B cell (primary cell): ENCODE results near the gene WDR27. TPM values are rescaled to one million over a fixed set of nuclear protein-coding genes. Genes with fewer than 3 reads are reported as not detected.

ENCODE experiments used
- ATAC-seq: fragments of 200-7000 bp; cut with Tn5 transposase; one replicate; pipeline ENCODE4 v1.10.0; 2021; ENCODE audit warnings: low read depth, mild to moderate bottlenecking, moderate number of reproducible peaks, moderate library complexity
- CTCF ChIA-PET: fragments of 350-600 bp; sonication (Branson Sonifier 250); formaldehyde crosslinking; loops from one replicate; lab custom pipeline; 2021; ENCODE audit warnings: antibody characterized with exemption, inconsistent platforms; lab: Charles Lee
- POLR2A ChIA-PET: fragments of 350-600 bp; sonication (Branson Sonifier 250); formaldehyde crosslinking; loops from one replicate; lab custom pipeline; 2021; ENCODE audit warnings: antibody characterized with exemption; lab: Charles Lee
- DNase-seq: peaks from one replicate; pipeline ENCODE4 v3.0.0; 2013
- H2AFZ ChIP-seq: 2 replicates; pipeline ENCODE4 v1.6.1; 2012; ENCODE audit warnings: mild to moderate bottlenecking, low read depth, low read length; ENCODE audit not compliant: insufficient read depth, poor library complexity, severe bottlenecking
- H3K27ac ChIP-seq, 2 donors: 1 replicate in 1 of 2; 2 replicates in 1 of 2; pipeline ENCODE4 v1.5.1; 2012 to 2013; ENCODE audit warnings: low read length in 2 of 2, mild to moderate bottlenecking in 2 of 2, moderate library complexity in 1 of 2
- H3K27me3 ChIP-seq, 4 experiments: fragments of 200-600 bp in 1 of 4; sonication (generic) in 1 of 4; replicated peaks in 1 of 4; 1 replicate in 2 of 4; 2 replicates in 2 of 4; pipeline versions ENCODE4 v1.6.1 to v1.7.0; 2013 to 2016; ENCODE audit warnings: low read length in 3 of 4, mild to moderate bottlenecking in 2 of 4, mixed read lengths in 1 of 4, moderate library complexity in 1 of 4; ENCODE audit not compliant: insufficient read depth in 4 of 4, control insufficient read depth in 3 of 4; ENCODE audit errors: control extremely low read depth in 1 of 4
- H3K36me3 ChIP-seq, 2 experiments: replicated peaks in 1 of 2; 1 replicate in 1 of 2; 2 replicates in 1 of 2; pipeline versions ENCODE4 v1.6.1 to v1.7.1; 2013; ENCODE audit warnings: low read length in 1 of 2; ENCODE audit not compliant: insufficient read depth in 2 of 2, control insufficient read depth in 1 of 2; ENCODE audit errors: control extremely low read depth in 1 of 2, extremely low read depth in 1 of 2
- H3K4me1 ChIP-seq, 2 donors: fragments of 200-600 bp in 1 of 2; sonication (generic) in 1 of 2; 1 replicate in 1 of 2; 2 replicates in 1 of 2; pipeline versions ENCODE4 v1.5.1 to v1.6.1; 2013 to 2017; ENCODE audit warnings: low read length in 2 of 2; ENCODE audit not compliant: control insufficient read depth in 2 of 2, insufficient read depth in 2 of 2
- H3K4me2 ChIP-seq: replicated peaks from 2 replicates; pipeline ENCODE3; 2012; ENCODE audit warnings: mild to moderate bottlenecking, low read depth, low read length; ENCODE audit not compliant: poor library complexity, severe bottlenecking
- H3K4me3 ChIP-seq, 5 experiments: fragments of 200-600 bp in 1 of 5; sonication (generic) in 1 of 5; 1 replicate in 3 of 5; 2 replicates in 2 of 5; pipeline versions ENCODE4 v1.5.1 to v1.7.0; 2011 to 2016; ENCODE audit warnings: low read length in 4 of 5, mild to moderate bottlenecking in 4 of 5, low read depth in 2 of 5, control low read depth in 1 of 5, moderate library complexity in 1 of 5; ENCODE audit not compliant: insufficient read depth in 1 of 5; ENCODE audit errors: control extremely low read depth in 1 of 5, extremely low read depth in 1 of 5
- H3K79me2 ChIP-seq: fragments of 200-600 bp; sonication (generic); one replicate; pipeline ENCODE4 v1.6.0; 2016; ENCODE audit warnings: low read length; ENCODE audit not compliant: control insufficient read depth, insufficient read depth
- H3K9ac ChIP-seq: fragments of 200-600 bp; sonication (generic); 2 replicates; pipeline ENCODE4 v1.6.1; 2017; ENCODE audit warnings: mild to moderate bottlenecking, low read length, moderate library complexity
- H3K9me3 ChIP-seq, 3 donors: one replicate each; pipeline versions ENCODE4 v1.6.1 to v1.7.1; 2013; ENCODE audit warnings: low read length in 2 of 3; ENCODE audit not compliant: control insufficient read depth in 2 of 3, insufficient read depth in 1 of 3; ENCODE audit errors: control extremely low read depth in 1 of 3
- H4K20me1 ChIP-seq: 2 replicates; pipeline ENCODE4 v1.6.0; 2012; ENCODE audit warnings: mild to moderate bottlenecking, low read length; ENCODE audit not compliant: insufficient read depth, control insufficient read depth, poor library complexity, severe bottlenecking
- H3K27ac Mint-ChIP-seq: one replicate; pipeline ENCODE4 v1.8.0; 2021; ENCODE audit warnings: mixed read lengths
- H3K27me3 Mint-ChIP-seq: one replicate; pipeline ENCODE4 v1.8.0; 2021; ENCODE audit warnings: mixed read lengths
- H3K4me1 Mint-ChIP-seq: one replicate; pipeline ENCODE4 v1.8.0; 2021; ENCODE audit warnings: mixed read lengths
- H3K4me3 Mint-ChIP-seq: one replicate; pipeline ENCODE4 v1.8.0; 2021; ENCODE audit warnings: mixed read lengths
- H3K9me3 Mint-ChIP-seq: one replicate; pipeline ENCODE4 v1.8.0; 2022; ENCODE audit warnings: mixed read lengths; ENCODE audit not compliant: insufficient read depth
- CTCF ChIP-seq: fragments of 200-600 bp; IDR thresholded peaks from one replicate; pipeline ENCODE4 v1.8.0; 2022; ENCODE audit warnings: antibody characterized with exemption, mild to moderate bottlenecking
- EZH2 ChIP-seq: IDR thresholded peaks from 2 replicates; pipeline ENCODE4 v1.6.1; 2012; ENCODE audit warnings: borderline replicate concordance, low read depth, mild to moderate bottlenecking, moderate library complexity, low read length; ENCODE audit not compliant: insufficient read depth, poor library complexity, severe bottlenecking
- WGBS: methylation state at CpG from one replicate; pipeline ENCODE4 v1.1.5; 2013; ENCODE audit warnings: missing lambda C conversion rate; ENCODE audit not compliant: insufficient coverage; 5-methylcytosine and 5-hydroxymethylcytosine counted together
- intact Hi-C: fragments of 100-400 bp; cut with micrococcal nuclease; formaldehyde crosslinking; loops from one replicate; pipeline ENCODE4 v1.10.0; 2022
- polyA plus RNA-seq: library from polyadenylated mRNA; depleted of rRNA; stranded (reverse); fragments of >200 nt; gene quantifications from 2 replicates; pipeline ENCODE4 v1.2.3, GENCODE V29; 2012
- total RNA-seq, 2 donors: library from RNA; stranded (reverse); fragments of 120-200 nt in 1 of 2; gene quantifications; 1 replicate in 1 of 2; 2 replicates in 1 of 2; pipeline versions ENCODE4 v1.2.3 to v1.2.4, GENCODE V29; 2013 to 2022

The WDR27 gene
- total and polyA plus RNA-seq, 2 donors (not counting 1 experiment from before 2014, with no cell fraction given): 64.3 to 86.3 TPM

GRCh38 chr6:169503422-169504152, 198.2 kb downstream of the WDR27 start:
- Histone ChIP-seq H2AFZ (no peak overlapping the region), H3K9ac (no peak overlapping the region), H4K20me1 (no peaks in the 10 kb centered on the region), H3K36me3 (no peaks in the 10 kb centered on the region), H3K4me3 (no peak overlapping the region), H3K4me2 (no peak overlapping the region), H3K9me3 (no peaks in the 10 kb centered on the region), H3K4me1 (no peaks in the 10 kb centered on the region), H3K27me3 (no peaks in the 10 kb centered on the region), H3K27ac (no peak overlapping the region), H3K79me2 (no peaks in the 10 kb centered on the region)
- DNase-seq (no peak), ATAC-seq (no peak)
- no CpG with 5 or more reads among the region's 4 CpGs for WGBS
- CTCF ChIA-PET: interaction anchor here (1.0 kb wide), 1 partner anchor 190 kb away, joined by 3 read pairs; no protein-coding TSS in a partner anchor
- no peak overlapping the region for H3K4me3 Mint-ChIP-seq
- POLR2A ChIA-PET: no interaction called here
- H3K9me3 Mint-ChIP-seq: peaks cover 2% of the 10 kb centered on the region
- TF ChIP-seq CTCF: no peak
- no peak for TF ChIP-seq EZH2
- H3K27ac Mint-ChIP-seq: no peak overlapping the region
- intact Hi-C loops: no loop called here
- H3K4me1 Mint-ChIP-seq: no peaks in the 10 kb centered on the region
- H3K27me3 Mint-ChIP-seq: no peaks in the 10 kb centered on the region

GRCh38 chr6:169502445-169502844, 199.4 kb downstream of the WDR27 start:
- Histone ChIP-seq H3K27ac (no peak overlapping the region), H3K9ac (no peak overlapping the region), H3K79me2 (no peaks in the 10 kb centered on the region), H3K4me2 (no peak overlapping the region), H3K36me3 (no peaks in the 10 kb centered on the region), H4K20me1 (no peaks in the 10 kb centered on the region), H3K9me3 (no peaks in the 10 kb centered on the region), H3K27me3 (no peaks in the 10 kb centered on the region), H3K4me3 (no peak overlapping the region), H3K4me1 (no peaks in the 10 kb centered on the region), H2AFZ (no peak overlapping the region)
- intact Hi-C loops: no loop called here
- no peaks in the 10 kb centered on the region for H3K27me3 Mint-ChIP-seq
- no peak overlapping the region for H3K27ac Mint-ChIP-seq
- POLR2A ChIA-PET: no interaction called here
- TF ChIP-seq CTCF: no peak
- no peak for TF ChIP-seq EZH2
- CTCF ChIA-PET: no interaction called here
- no peaks in the 10 kb centered on the region for H3K9me3 Mint-ChIP-seq
- DNase-seq (no peak), ATAC-seq (no peak)
- H3K4me3 Mint-ChIP-seq: no peak overlapping the region
- 95% methylated on average over 21 of the region's 22 CpGs for WGBS
- no peaks in the 10 kb centered on the region for H3K4me1 Mint-ChIP-seq
